Cardiac fibroblast (primary cell): ENCODE results near the gene CLDND2.

Source experiments
- DNase-seq, 2 donors: peaks; one replicate each; pipeline versions ENCODE4 v3.0.0 to v3.0.0-alpha.2; 2010; ENCODE audit warnings: low read depth in 2 of 2
- H3K4me3 ChIP-seq, 2 donors: replicated peaks in 1 of 2; 1 replicate in 1 of 2; 2 replicates in 1 of 2; pipeline ENCODE4 v1.5.1; 2011; ENCODE audit warnings: low read depth in 2 of 2, low read length in 2 of 2, mild to moderate bottlenecking in 2 of 2, moderate library complexity in 1 of 2
- TF ChIP-seq, protein P1 (sequence below): IDR thresholded peaks from one replicate; pipeline ENCODE4 v1.5.1; 2011; ENCODE audit warnings: low read depth, mild to moderate bottlenecking, low read length, inconsistent platforms

Gene CLDND2

DNA sequence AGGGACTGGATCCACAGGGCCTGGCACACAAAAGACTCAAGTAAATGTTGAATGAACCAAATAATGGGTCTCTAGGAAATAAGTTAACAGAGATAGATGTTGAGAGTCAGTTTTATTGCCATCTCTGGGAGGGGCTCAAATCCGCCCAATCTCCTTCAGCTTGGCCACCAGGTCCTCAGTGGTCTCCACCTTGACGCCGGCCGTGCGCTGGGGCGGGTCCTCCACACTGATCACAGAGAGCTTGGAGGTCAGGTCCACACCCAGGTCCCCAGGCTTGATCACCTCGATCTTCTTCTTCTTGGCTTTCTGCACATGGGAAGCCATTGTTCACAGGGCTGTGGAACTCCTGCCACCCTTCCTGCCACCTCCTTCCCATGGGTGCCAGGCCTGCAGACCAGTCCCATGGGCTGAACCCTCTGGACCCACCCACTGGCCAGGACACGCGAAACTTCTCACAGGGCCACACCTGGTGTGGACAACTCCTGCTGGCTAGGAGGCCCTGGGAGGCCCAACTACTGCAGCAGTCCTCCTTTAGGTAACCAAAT lies 23.7 kb downstream of the CLDND2 start:
- TF ChIP-seq, protein P1, sequence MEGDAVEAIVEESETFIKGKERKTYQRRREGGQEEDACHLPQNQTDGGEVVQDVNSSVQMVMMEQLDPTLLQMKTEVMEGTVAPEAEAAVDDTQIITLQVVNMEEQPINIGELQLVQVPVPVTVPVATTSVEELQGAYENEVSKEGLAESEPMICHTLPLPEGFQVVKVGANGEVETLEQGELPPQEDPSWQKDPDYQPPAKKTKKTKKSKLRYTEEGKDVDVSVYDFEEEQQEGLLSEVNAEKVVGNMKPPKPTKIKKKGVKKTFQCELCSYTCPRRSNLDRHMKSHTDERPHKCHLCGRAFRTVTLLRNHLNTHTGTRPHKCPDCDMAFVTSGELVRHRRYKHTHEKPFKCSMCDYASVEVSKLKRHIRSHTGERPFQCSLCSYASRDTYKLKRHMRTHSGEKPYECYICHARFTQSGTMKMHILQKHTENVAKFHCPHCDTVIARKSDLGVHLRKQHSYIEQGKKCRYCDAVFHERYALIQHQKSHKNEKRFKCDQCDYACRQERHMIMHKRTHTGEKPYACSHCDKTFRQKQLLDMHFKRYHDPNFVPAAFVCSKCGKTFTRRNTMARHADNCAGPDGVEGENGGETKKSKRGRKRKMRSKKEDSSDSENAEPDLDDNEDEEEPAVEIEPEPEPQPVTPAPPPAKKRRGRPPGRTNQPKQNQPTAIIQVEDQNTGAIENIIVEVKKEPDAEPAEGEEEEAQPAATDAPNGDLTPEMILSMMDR, result no peak
- no peak overlapping the region for H3K4me3 ChIP-seq
- DNase-seq, result no peak

DNA sequence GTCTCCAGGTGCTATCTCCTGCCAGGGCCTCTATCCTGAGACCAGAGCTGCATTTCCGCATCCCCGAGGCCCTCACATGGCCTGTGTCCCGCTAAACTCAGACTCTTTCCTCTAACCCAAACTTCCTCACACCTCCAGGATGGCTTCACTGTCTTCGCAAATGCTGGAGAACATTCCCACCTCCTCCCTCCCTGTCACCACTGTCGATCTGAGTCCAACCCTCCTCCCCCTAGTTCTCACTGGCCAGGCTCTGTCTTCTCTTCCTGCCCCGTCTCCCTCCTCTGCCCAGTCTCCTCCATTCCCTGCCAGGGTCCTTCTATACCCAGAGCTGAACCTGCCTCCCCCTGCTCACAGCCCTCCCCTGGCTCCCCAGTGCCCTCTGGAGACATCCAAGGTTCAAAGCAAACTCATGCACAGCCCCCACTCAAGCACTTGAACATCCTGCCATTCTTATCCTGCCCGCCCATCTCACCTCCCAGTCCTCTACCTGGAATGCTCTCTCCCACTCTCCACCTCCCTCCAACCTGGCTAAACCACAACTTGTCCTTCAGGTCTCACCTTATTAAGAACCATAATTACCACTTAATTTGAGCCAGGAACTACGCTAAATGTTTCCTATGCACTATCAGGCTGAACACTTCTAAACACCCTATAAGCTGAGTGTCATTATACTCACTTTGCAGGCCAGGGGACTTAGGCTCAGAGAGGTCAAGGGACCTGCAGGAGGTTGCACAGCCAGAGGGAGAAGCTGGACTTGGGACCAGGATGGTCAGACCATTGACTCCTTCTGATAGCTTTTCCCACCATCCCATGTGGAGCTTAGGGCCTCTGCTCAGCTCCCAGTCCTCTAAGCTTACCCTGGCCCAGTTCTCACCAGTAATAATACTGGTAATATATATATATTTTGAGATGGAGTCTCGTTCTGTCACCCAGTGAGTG lies 25.9 kb downstream of the CLDND2 start:
- H3K4me3 ChIP-seq, result no peak overlapping the region
- TF ChIP-seq, protein P1, result no peak
- no peak for DNase-seq

DNA sequence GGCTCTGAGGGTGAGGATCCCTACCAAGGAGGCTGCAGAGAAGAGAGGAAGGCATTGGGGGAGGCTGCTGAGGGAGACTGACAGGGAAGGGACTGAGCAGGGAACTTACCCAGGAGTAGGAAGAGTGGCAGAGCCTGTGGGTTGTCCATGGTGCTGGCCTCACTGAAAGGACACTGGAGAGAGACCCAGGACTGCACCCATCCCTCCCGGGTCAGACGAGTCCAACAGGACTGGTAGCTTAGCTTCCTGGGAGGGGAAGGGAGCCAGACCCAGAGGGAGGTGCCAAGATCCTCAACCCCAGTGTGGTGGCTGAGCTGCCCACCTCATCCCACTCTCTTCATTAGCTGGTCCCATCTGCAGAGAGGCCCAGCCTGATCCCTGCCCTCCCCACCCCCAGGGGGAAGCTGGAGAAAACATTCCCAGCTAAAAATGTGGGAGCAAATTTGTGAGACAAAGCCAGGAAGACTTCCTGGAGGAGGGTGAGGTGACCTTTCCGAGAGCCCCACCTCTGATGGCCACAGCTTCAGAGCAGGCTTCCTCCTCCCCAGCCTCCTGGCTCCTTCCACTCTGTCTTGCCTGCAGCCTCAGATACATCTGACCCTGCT lies 26.7 kb downstream of the CLDND2 start, which contains the start of gene VSIG10L:
Gene VSIG10L (minus strand): TSS at position 164 of the 605 bp plus-strand sequence. CDS start 15 bp downstream, at position 149.
- TF ChIP-seq, protein P1, result no peak
- no peak for DNase-seq
- no peak within 1 kb of the TSS for H3K4me3 ChIP-seq

DNA sequence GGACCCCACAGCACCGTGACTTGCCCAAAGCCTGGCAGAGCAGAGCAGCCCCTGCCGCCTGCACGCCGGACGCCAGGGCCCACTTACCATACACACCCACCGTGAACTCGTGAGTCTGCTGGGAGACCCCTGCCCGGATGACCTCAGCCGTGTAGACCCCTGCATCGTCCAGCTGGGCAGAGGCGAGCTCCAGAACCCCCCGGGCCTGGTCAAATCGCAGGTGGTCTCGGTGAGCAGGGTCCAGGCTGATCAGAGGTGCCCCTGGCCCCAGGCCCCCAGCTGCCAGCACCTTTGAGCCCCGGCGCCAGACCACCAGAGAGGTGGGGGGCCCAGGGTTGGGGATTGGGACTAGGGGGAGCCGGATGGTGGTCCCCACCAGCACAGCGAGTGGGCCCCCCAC lies 27.7 kb downstream of the CLDND2 start:
- TF ChIP-seq, protein P1, result no peak
- DNase-seq, result no peak
- H3K4me3 ChIP-seq, result no peak overlapping the region

DNA sequence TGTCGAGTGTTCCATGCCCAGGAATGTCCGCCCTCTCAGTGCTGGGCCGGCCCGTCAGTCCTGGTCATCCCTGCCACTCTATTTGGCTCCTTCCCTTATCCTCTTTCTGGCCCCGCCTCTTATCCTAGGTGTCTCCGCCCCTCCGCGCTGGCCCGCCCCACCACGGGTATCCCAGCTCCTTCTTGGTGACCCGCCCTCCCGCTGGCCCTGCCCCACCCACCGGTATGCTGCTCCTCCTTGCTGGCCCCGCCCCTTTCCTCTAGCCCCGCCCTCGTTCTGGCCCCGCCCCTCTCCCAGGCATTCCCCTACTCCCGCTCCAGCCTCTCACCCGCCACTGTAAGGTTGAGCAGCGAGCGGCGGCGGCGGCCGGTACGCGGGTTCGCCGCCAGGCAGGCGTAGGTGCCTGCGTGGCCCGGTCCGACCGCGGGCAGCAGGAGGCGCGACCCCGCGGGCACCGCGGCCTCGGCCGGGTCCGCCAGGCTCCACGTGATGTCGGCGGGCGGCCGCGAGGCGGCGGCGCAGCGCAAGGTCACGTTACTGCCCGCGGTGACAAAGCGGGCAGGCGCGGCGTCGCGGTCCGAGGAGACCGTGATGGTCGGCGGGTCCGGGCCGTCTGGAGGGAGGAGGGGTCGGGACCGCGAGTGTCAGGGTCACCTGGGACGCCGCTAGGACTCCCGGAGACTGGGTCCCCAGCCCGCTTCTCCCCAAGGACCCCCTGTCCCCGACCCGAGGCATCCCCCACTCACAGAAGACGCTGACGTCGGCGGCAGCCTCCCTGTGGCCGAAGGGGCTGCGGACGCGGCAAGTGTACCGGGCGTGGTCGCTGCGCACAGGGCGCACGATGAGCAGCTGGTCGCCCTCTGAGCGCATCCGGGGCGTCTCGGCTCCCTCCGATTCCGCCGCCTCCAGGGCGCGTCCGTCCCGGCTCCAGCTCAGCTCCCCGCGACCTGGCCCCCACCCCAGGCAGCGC lies 28.8 kb downstream of the CLDND2 start:
- H3K4me3 ChIP-seq, result peak overlapping the region; percentile 63 to 66
- peak; percentile 98 to 99 for DNase-seq
- TF ChIP-seq, protein P1, result no peak

DNA sequence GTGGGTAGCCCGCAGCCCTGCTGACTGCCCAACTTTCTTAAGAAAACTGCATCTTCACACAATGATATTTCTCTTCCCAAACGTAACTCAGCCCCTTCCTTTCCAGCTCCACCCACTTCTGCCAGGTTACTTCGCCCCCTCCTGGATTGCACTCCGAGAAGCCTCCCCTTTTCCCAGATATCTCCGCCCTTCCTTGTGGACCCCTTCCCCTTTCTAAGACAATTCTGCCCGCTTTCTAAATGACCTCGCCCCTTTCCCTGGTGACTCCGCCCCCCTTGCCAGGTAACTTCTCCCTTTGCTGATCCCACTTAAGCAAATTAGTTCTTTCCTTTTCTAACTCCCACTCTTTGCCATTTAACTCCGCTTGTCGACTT lies 29.5 kb downstream of the CLDND2 start:
- no peak for DNase-seq
- H3K4me3 ChIP-seq, result peak overlapping the region; percentile 63 to 66

More for the DNA sequence above, 29.5 kb downstream of the CLDND2 start:
- TF ChIP-seq, protein P1, result no peak
